ENCODE measurements around the gene MRPS2.

- TF ChIP-seq CTCF (IDR thresholded peaks at IDR 0.05) (no peak), ZFX (IDR thresholded peaks at IDR 0.05; ENCODE audit: borderline replicate concordance) (no peak)
Observed at GRCh38 chr9:135489188-135489906, 11.1 kb upstream of the MRPS2 start.
